ENCODE data around the gene SLC34A3. TPM values are rescaled to one million over a fixed set of nuclear protein-coding genes. Genes with fewer than 3 reads are reported as not detected.

SLC34A3 gene
- total and polyA plus RNA-seq, 2 donors, result 0.05 TPM; not detected in 1

DNA sequence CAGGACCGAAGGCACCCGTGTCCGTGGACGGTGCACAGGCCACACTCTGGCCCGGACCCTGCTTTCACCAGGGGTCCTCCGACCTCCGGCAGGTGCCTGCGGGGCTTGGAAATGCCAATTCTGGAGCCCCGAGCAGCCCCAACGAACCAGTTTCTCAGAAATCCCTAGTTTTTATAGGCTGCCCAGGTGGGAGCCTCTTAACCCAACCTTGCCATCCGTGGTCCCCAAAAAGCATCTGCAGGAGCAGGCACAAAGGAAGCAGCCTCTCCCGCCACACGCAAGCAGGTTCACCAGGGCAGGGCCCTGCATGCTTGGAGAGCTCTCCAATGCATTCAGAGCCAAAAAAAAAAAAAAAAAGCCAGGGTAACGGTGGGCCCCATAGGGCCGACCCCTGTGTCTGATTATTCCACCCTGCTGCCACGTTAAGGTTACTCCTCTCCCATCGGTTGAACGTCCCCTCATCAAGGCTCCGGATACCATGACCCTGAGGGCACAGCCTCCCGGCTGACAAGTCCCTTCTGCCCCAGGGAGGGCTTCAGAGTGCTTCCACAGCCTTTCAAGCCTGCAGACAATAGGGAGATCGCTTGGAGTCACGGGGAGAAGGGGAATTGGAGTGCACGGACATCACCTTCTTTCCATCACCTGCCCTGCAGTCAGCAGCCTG is 29.4 kb upstream of the SLC34A3 start:
- WGBS, result 18% methylated on average over 23 of the region's 23 CpGs
- H3K27ac ChIP-seq (ENCODE audit: low read depth), result peak overlapping the region; percentile 38

GRCh38 chr9:137202966-137203365 is 27.7 kb upstream of the SLC34A3 start:
- H3K36me3 ChIP-seq (ENCODE audit: insufficient read depth), result no peaks in the 10 kb centered on the region
- no peaks in the 10 kb centered on the region for H3K4me1 ChIP-seq (ENCODE audit: insufficient read depth)
- DNase-seq (ENCODE audit: extremely low spot score), result no peak
- no peak overlapping the region for H3K27ac ChIP-seq (ENCODE audit: low read depth)
- 83% methylated on average over 8 of the region's 8 CpGs for WGBS
- no peak overlapping the region for H3K4me3 ChIP-seq (ENCODE audit: low read depth, low read length)

More for the DNA sequence above, 29.4 kb upstream of the SLC34A3 start:
- Histone ChIP-seq H3K4me3 (ENCODE audit: low read depth, low read length) (peak overlapping the region; percentile 61), H3K36me3 (ENCODE audit: insufficient read depth) (no peaks in the 10 kb centered on the region), H3K4me1 (ENCODE audit: insufficient read depth) (no peaks in the 10 kb centered on the region)
- no peak for DNase-seq (ENCODE audit: extremely low spot score)

DNA sequence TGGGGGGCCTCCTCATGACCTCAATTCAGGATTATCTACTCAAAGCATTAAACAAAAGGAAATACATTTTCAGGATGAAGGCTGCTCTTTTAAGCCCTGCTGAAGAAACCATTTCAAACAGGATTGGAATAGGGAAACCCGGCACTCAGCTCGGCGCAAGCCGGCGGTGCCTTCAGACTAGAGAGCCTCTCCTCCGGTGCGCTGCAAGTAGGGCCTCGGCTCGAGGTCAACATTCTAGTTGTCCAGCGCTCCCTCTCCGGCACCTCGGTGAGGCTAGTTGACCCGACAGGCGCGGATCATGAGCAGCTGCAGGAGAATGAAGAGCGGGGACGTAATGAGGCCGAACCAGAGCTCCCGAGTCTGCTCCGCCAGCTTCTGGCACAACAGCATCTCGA is 26.0 kb upstream of the SLC34A3 start:
- no peaks in the 10 kb centered on the region for H3K36me3 ChIP-seq (ENCODE audit: insufficient read depth)
- no peaks in the 10 kb centered on the region for H3K4me1 ChIP-seq (ENCODE audit: insufficient read depth)
- WGBS, result 13% methylated on average over 21 of the region's 21 CpGs
- peak overlapping the region; percentile 92 for H3K4me3 ChIP-seq (ENCODE audit: low read depth, low read length)
- DNase-seq (ENCODE audit: extremely low spot score), result no peak
- H3K27ac ChIP-seq (ENCODE audit: low read depth), result no peak overlapping the region

GRCh38 chr9:137205126-137206069 is 25.3 kb upstream of the SLC34A3 start, which contains the start of the genes NDOR1 and TMEM203:
TSS of gene NDOR1 (plus strand) at chr9:137205700. CDS start at chr9:137205778, 78 bp downstream.
TSS of gene TMEM203 (minus strand) at chr9:137205648. CDS start at chr9:137205414, 234 bp downstream.
- DNase-seq (ENCODE audit: extremely low spot score), result peak; percentile 57
- H3K36me3 ChIP-seq (ENCODE audit: insufficient read depth), result no peaks in the 10 kb centered on the region
- WGBS, result under 1% methylated on average over 98 of the region's 98 CpGs
- no peaks in the 10 kb centered on the region for H3K4me1 ChIP-seq (ENCODE audit: insufficient read depth)
- H3K4me3 ChIP-seq (ENCODE audit: low read depth, low read length), result peak within 1 kb of the TSS; percentile 92
- peak within 1 kb of the TSS; percentile 54 for H3K27ac ChIP-seq (ENCODE audit: low read depth)

GRCh38 chr9:137206602-137207001 is 24.1 kb upstream of the SLC34A3 start:
- H3K27ac ChIP-seq (ENCODE audit: low read depth), result no peak overlapping the region
- H3K4me3 ChIP-seq (ENCODE audit: low read depth, low read length), result no peak overlapping the region
- WGBS, result 81% methylated on average over 7 of the region's 7 CpGs
- no peaks in the 10 kb centered on the region for H3K36me3 ChIP-seq (ENCODE audit: insufficient read depth)
- DNase-seq (ENCODE audit: extremely low spot score), result no peak
- H3K4me1 ChIP-seq (ENCODE audit: insufficient read depth), result no peaks in the 10 kb centered on the region

DNA sequence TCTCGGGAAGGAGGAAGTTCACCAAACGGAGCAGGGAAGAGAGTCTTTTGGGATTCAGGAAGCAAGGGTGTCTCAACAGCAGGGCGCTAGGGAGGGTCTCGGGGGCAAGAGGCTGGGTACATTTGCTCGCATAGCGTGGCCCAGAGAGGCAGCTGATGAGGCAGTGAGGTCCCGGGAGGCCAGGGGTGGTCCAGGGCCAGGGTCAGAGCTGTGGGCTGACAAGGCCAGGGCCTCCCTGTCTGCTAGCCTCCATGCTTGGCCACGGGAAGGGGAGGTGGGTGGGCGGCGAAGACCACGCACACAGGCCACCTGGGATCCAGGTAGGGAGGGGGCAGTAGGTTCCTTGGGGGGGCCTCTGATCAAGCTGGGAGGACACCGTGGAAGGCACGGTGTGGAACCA is 19.2 kb upstream of the SLC34A3 start:
- WGBS, result 80% methylated on average over 13 of the region's 13 CpGs
- Histone ChIP-seq H3K27ac (ENCODE audit: low read depth) (no peak overlapping the region), H3K4me1 (ENCODE audit: insufficient read depth) (no peaks in the 10 kb centered on the region), H3K36me3 (ENCODE audit: insufficient read depth) (no peaks in the 10 kb centered on the region), H3K4me3 (ENCODE audit: low read depth, low read length) (no peak overlapping the region)
- no peak for DNase-seq (ENCODE audit: extremely low spot score)

DNA sequence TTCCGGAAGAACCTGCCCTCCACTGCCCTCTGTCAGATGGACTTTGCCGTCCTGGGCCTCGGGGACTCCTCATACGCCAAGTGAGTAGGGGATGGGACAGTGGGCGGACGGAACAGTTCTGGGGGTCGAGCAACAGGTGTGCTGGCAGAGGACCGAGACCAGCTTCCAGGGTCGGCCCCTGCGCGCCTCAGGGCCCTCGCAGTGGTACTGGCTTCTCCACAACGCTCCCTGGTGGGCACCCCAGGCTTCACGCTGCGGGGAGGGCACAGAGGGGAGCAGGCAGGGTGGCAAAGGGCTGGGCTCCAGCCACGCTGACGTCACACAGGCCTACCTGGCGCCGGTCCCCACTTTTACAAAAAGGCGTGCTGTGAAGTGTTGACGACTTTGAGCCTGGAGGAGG is 18.2 kb upstream of the SLC34A3 start:
- 81% methylated on average over 21 of the region's 21 CpGs for whole genome bisulfite sequencing
- DNase-seq (ENCODE audit: extremely low spot score), result no peak
- Histone ChIP-seq H3K4me3 (ENCODE audit: low read depth, low read length) (no peak overlapping the region), H3K36me3 (ENCODE audit: insufficient read depth) (no peaks in the 10 kb centered on the region), H3K4me1 (ENCODE audit: insufficient read depth) (no peaks in the 10 kb centered on the region), H3K27ac (ENCODE audit: low read depth) (no peak overlapping the region)

- Histone ChIP-seq H3K4me3 (ENCODE audit: low read depth, low read length) (no peak overlapping the region), H3K27ac (ENCODE audit: low read depth) (no peak overlapping the region), H3K36me3 (ENCODE audit: insufficient read depth) (no peaks in the 10 kb centered on the region), H3K4me1 (ENCODE audit: insufficient read depth) (no peaks in the 10 kb centered on the region)
- DNase-seq (ENCODE audit: extremely low spot score), result no peak
- whole genome bisulfite sequencing, result 90% methylated on average over 49 of the region's 49 CpGs
Measured at GRCh38 chr9:137213160-137214060, 17.3 kb upstream of the SLC34A3 start.

DNA sequence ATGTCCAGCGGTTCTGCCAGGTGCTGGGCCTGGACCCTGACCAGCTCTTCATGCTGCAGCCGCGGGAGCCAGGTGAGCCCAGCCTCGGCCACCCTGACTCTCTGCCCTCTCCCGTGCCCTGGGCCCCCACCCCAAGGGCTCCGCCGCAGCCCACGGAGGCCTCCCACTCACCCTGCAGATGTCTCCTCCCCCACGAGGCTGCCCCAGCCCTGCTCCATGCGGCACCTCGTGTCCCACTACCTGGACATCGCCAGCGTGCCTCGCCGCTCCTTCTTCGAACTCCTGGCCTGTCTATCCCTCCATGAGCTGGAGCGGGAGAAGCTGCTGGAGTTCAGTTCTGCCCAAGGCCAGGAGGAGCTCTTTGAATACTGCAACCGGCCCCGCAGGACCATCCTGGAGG is 16.1 kb upstream of the SLC34A3 start:
- H3K4me3 ChIP-seq (ENCODE audit: low read depth, low read length), result no peak overlapping the region
- H3K36me3 ChIP-seq (ENCODE audit: insufficient read depth), result no peaks in the 10 kb centered on the region
- H3K27ac ChIP-seq (ENCODE audit: low read depth), result no peak overlapping the region
- 93% methylated on average over 19 of the region's 19 CpGs for WGBS
- no peaks in the 10 kb centered on the region for H3K4me1 ChIP-seq (ENCODE audit: insufficient read depth)
- no peak for DNase-seq (ENCODE audit: extremely low spot score)

DNA sequence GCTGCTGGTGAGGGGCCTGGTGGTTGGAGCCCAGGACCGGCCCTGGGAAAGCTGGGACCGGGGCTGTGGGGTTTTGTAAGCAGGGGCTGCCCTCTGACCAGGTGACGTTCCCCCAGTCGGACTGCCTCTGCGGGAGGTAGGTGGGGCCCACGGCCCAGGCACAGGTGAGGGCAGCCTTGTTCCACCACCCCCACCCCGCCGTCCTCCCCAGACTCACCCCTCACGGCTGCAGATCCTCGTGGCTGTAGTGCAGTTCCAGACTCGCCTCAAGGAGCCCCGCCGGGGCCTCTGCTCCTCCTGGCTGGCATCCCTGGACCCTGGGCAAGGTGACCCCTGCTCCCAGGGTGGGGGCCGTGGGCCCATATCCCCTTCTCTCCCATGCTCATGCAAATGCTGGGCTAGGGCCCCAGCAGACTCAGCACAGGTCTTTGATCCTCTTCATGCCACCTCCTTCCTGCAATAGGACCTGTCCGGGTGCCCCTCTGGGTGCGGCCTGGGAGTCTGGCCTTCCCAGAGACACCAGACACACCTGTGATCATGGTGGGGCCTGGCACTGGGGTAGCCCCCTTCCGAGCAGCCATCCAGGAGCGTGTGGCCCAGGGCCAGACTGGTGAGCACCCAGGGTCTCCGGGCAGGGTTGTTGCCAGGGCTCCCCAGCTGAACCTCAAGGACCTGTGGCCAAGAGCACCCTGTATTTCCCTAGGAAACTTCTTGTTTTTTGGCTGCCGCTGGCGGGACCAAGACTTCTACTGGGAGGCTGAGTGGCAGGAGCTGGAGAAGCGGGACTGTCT is 15.3 kb upstream of the SLC34A3 start:
- DNase-seq (ENCODE audit: extremely low spot score), result no peak
- Histone ChIP-seq H3K36me3 (ENCODE audit: insufficient read depth) (no peaks in the 10 kb centered on the region), H3K4me3 (ENCODE audit: low read depth, low read length) (no peak overlapping the region), H3K4me1 (ENCODE audit: insufficient read depth) (no peaks in the 10 kb centered on the region), H3K27ac (ENCODE audit: low read depth) (no peak overlapping the region)
- 91% methylated on average over 22 of the region's 22 CpGs for WGBS

- no peaks in the 10 kb centered on the region for H3K4me1 ChIP-seq (ENCODE audit: insufficient read depth)
- H3K27ac ChIP-seq (ENCODE audit: low read depth), result no peak overlapping the region
- WGBS, result 93% methylated on average over 30 of the region's 30 CpGs
- no peak for DNase-seq (ENCODE audit: extremely low spot score)
- H3K36me3 ChIP-seq (ENCODE audit: insufficient read depth), result no peaks in the 10 kb centered on the region
- H3K4me3 ChIP-seq (ENCODE audit: low read depth, low read length), result no peak overlapping the region
Measured at GRCh38 chr9:137216188-137216965, 14.3 kb upstream of the SLC34A3 start.
